Left lung (tissue), 10 donors: ENCODE measurements around the gene SKP1. TPM values are rescaled to one million over a fixed set of nuclear protein-coding genes. Genes with fewer than 3 reads are reported as not detected.

Source experiments
- ATAC-seq: fragments of 200-7000 bp; cut with Tn5 transposase; one replicate; pipeline ENCODE4 v1.9.1; 2020; ENCODE audit warnings: moderate library complexity
- DNase-seq, 4 donors: peaks; one replicate each; pipeline ENCODE4 v3.0.0-alpha.2; 2013 to 2020
- H3K27ac ChIP-seq, 2 donors: fragments of 200-600 bp; sonication (generic) in 1 of 2; one replicate each; pipeline versions ENCODE4 v1.5.0 to v1.8.0; 2020 to 2021
- H3K27me3 ChIP-seq, 2 donors: fragments of 200-600 bp; sonication (generic) in 1 of 2; one replicate each; pipeline versions ENCODE4 v1.5.0 to v1.8.0; 2020 to 2021
- H3K36me3 ChIP-seq, 2 donors: fragments of 200-600 bp; sonication (generic) in 1 of 2; one replicate each; pipeline versions ENCODE4 v1.5.0 to v1.8.0; 2020 to 2021
- H3K4me1 ChIP-seq, 2 donors: fragments of 200-600 bp; one replicate each; pipeline ENCODE4 v1.8.0; 2021
- H3K4me3 ChIP-seq, 2 donors: fragments of 200-600 bp; sonication (generic) in 1 of 2; one replicate each; pipeline versions ENCODE4 v1.5.0 to v1.8.0; 2020 to 2021; ENCODE audit warnings: mild to moderate bottlenecking in 1 of 2
- H3K9me3 ChIP-seq, 2 donors: fragments of 200-600 bp; sonication (generic) in 1 of 2; one replicate each; pipeline versions ENCODE4 v1.5.0 to v1.8.0; 2020 to 2021
- CTCF ChIP-seq, 2 donors: fragments of 200-600 bp; sonication (generic) in 1 of 2; IDR thresholded peaks; one replicate each; pipeline versions ENCODE4 v1.5.0 to v1.8.0; 2021; ENCODE audit warnings: antibody characterized with exemption in 2 of 2
- intact Hi-C, 2 donors: fragments of 100-400 bp; cut with DNase I; formaldehyde crosslinking; loops; one replicate each; pipeline versions ENCODE4 v1.11.2 to v1.14.2; 2022
- polyA plus RNA-seq, 6 donors: library from polyadenylated mRNA; unstranded; fragments of 120-200 nt; gene quantifications; one replicate each; pipeline ENCODE4 v1.2.1, GENCODE V29; 2013; ENCODE audit not compliant: insufficient read length in 6 of 6
- total RNA-seq, 2 donors: library from RNA; stranded (reverse); fragmentation: NEBNext Ultra II Directional; extraction: Animal tissue kit (Norgen Biotek cat#: 25700); gene quantifications; one replicate each; pipeline ENCODE4 v1.2.1, GENCODE V29; 2021
- donor health status: DM: no; HTN: yes; CAD: no.
- donor health status: DM: no; HTN: no; CAD: no.

SKP1 gene
- total and polyA plus RNA-seq, 8 donors, result 259 to 584 (median 547) TPM

GRCh38 chr5:134124289-134125038, 52.3 kb downstream of the SKP1 start:
- ATAC-seq, result no peak
- DNase-seq, result no peak
- H3K36me3 ChIP-seq, result peaks cover 0 to 3% of the 10 kb centered on the region in 2 donors
- TF ChIP-seq CTCF (IDR thresholded peaks at IDR 0.05), result no peak
- peak overlapping the region in 1 of 2 donors; percentile 21 for H3K27ac ChIP-seq
- no peaks in the 10 kb centered on the region for H3K27me3 ChIP-seq
- H3K4me1 ChIP-seq, result peaks cover 9 to 30% of the 10 kb centered on the region in 2 donors
- intact Hi-C loops, result no loop called here
- H3K9me3 ChIP-seq, result no peaks in the 10 kb centered on the region
- H3K4me3 ChIP-seq, result no peak overlapping the region

- peaks cover 9 to 25% of the 10 kb centered on the region in 2 donors for H3K4me1 ChIP-seq
- DNase-seq, result no peak
- no peak for ATAC-seq
- no peak overlapping the region for H3K27ac ChIP-seq
- no peak for TF ChIP-seq CTCF (IDR thresholded peaks at IDR 0.05)
- H3K4me3 ChIP-seq, result no peak overlapping the region
- H3K9me3 ChIP-seq, result no peaks in the 10 kb centered on the region
- no peaks in the 10 kb centered on the region for H3K27me3 ChIP-seq
- no peaks in the 10 kb centered on the region for H3K36me3 ChIP-seq
- intact Hi-C loops, result no loop called here
Measured at GRCh38 chr5:134123360-134123759, 53.4 kb downstream of the SKP1 start.

- H3K36me3 ChIP-seq, result no peaks in the 10 kb centered on the region
- no peaks in the 10 kb centered on the region for H3K27me3 ChIP-seq
- no peak overlapping the region for H3K27ac ChIP-seq
- TF ChIP-seq CTCF (IDR thresholded peaks at IDR 0.05), result no peak
- ATAC-seq (no peak), DNase-seq (no peak)
- H3K4me3 ChIP-seq, result no peak overlapping the region
- intact Hi-C loops, result no loop called here
- H3K4me1 ChIP-seq, result peaks cover 9 to 17% of the 10 kb centered on the region in 2 donors
- H3K9me3 ChIP-seq, result no peaks in the 10 kb centered on the region
Measured at GRCh38 chr5:134122530-134122929, 54.2 kb downstream of the SKP1 start.

GRCh38 chr5:134120386-134121138, 56.2 kb downstream of the SKP1 start:
- ATAC-seq (no peak), DNase-seq (no peak)
- intact Hi-C loops, result no loop called here
- H3K36me3 ChIP-seq, result no peaks in the 10 kb centered on the region
- H3K27me3 ChIP-seq, result peaks cover 0 to 8% of the 10 kb centered on the region in 2 donors
- no peak for TF ChIP-seq CTCF (IDR thresholded peaks at IDR 0.05)
- peaks cover 4 to 10% of the 10 kb centered on the region in 2 donors for H3K4me1 ChIP-seq
- H3K27ac ChIP-seq, result no peak overlapping the region
- H3K9me3 ChIP-seq, result no peaks in the 10 kb centered on the region
- no peak overlapping the region for H3K4me3 ChIP-seq

GRCh38 chr5:134119720-134120119, 57.0 kb downstream of the SKP1 start:
- DNase-seq, result no peak
- Histone ChIP-seq H3K4me3 (no peak overlapping the region), H3K36me3 (no peaks in the 10 kb centered on the region), H3K27ac (no peak overlapping the region), H3K4me1 (peaks cover 0 to 9% of the 10 kb centered on the region in 2 donors), H3K9me3 (no peaks in the 10 kb centered on the region), H3K27me3 (peaks cover 0 to 15% of the 10 kb centered on the region in 2 donors)
- TF ChIP-seq CTCF (IDR thresholded peaks at IDR 0.05), result no peak
- intact Hi-C loops, result no loop called here
- no peak for ATAC-seq
